ENCODE results near the gene HBD.

HBD gene

DNA sequence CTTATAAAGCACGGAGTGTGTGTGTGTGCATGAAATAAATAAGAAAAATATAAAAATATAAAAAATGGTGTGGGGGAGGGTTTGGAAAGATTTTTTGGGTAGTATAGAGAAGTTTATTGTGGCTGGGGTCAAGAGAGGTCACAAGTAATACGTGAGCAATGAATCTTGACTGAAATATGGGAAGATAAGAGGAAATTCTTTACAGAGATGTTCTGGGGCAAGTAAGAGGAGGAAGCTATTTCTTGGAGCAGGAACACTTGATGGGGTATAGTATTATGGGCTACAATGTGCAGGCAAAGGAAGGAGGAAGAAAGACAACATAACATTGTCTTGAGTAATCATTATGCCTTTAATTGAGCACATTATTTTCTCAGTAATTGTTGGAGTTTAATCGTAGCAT lies 2.1 kb downstream of the HBD start:
- no peak for DNase-seq

DNA sequence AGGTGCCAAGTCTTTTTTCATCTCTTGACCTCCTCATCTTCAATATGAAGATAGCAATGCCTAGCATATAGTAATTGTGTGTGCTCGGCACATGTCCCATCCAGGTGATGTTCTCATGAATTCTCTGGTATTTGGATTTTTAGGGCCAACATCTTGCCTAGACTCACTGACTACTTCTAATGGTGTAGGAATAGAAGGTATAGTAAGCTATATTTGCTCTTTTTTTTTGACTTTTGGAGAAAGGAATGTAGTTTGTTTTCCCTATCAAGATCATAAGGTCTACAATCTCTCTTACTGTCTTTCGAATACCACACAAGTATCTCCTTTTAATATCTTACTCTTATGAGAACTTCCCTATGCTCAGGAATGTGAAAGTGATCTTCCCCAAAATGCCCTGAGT lies 3.2 kb downstream of the HBD start:
- DNase-seq = no peak

GRCh38 chr11:5230266-5230665 lies 4.0 kb downstream of the HBD start:
- no peak for DNase-seq

GRCh38 chr11:5229796-5230195 lies 4.5 kb downstream of the HBD start:
- no peak for DNase-seq

- no peak for DNase-seq
Measured at GRCh38 chr11:5229356-5229755, 4.9 kb downstream of the HBD start.

GRCh38 chr11:5228124-5228523 lies 6.2 kb downstream of the HBD start:
- no peak for DNase-seq

DNA sequence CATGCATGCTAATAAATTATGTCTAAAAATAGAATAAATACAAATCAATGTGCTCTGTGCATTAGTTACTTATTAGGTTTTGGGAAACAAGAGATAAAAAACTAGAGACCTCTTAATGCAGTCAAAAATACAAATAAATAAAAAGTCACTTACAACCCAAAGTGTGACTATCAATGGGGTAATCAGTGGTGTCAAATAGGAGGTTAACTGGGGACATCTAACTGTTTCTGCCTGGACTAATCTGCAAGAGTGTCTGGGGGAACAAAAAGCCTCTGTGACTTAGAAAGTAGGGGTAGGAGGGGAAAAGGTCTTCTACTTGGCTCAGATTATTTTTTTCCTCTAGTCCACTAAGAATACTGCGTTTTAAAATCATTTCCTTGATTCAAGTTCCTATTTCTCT lies 6.6 kb downstream of the HBD start:
- no peak for DNase-seq

DNA sequence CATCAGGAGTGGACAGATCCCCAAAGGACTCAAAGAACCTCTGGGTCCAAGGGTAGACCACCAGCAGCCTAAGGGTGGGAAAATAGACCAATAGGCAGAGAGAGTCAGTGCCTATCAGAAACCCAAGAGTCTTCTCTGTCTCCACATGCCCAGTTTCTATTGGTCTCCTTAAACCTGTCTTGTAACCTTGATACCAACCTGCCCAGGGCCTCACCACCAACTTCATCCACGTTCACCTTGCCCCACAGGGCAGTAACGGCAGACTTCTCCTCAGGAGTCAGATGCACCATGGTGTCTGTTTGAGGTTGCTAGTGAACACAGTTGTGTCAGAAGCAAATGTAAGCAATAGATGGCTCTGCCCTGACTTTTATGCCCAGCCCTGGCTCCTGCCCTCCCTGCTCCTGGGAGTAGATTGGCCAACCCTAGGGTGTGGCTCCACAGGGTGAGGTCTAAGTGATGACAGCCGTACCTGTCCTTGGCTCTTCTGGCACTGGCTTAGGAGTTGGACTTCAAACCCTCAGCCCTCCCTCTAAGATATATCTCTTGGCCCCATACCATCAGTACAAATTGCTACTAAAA lies 7.5 kb downstream of the HBD start, which contains the start of gene HBB:
Gene HBB (minus strand): TSS at position 340 of the 579 bp plus-strand sequence. CDS start 50 bp downstream, at position 290.
- DNase-seq = no peak

GRCh38 chr11:5225480-5225871 lies 8.8 kb downstream of the HBD start:
- DNase-seq = no peak

DNA sequence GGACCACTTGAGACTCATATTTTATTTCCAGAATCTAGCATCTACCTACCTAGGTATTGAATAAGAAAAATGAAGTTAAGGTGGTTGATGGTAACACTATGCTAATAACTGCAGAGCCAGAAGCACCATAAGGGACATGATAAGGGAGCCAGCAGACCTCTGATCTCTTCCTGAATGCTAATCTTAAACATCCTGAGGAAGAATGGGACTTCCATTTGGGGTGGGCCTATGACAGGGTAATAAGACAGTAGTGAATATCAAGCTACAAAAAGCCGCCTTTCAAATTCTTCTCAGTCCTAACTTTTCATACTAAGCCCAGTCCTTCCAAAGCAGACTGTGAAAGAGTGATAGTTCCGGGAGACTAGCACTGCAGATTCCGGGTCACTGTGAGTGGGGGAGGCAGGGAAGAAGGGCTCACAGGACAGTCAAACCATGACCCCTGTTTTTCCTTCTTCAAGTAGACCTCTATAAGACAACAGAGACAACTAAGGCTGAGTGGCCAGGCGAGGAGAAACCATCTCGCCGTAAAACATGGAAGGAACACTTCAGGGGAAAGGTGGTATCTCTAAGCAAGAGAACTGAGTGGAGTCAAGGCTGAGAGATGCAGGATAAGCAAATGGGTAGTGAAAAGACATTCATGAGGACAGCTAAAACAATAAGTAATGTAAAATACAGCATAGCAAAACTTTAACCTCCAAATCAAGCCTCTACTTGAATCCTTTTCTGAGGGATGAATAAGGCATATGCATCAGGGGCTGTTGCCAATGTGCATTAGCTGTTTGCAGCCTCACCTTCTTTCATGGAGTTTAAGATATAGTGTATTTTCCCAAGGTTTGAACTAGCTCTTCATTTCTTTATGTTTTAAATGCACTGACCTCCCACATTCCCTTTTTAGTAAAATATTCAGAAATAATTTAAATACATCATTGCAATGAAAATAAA lies 9.5 kb downstream of the HBD start:
- no peak for DNase-seq

- no peak for DNase-seq
Measured at GRCh38 chr11:5223686-5224085, 10.6 kb downstream of the HBD start.

DNA sequence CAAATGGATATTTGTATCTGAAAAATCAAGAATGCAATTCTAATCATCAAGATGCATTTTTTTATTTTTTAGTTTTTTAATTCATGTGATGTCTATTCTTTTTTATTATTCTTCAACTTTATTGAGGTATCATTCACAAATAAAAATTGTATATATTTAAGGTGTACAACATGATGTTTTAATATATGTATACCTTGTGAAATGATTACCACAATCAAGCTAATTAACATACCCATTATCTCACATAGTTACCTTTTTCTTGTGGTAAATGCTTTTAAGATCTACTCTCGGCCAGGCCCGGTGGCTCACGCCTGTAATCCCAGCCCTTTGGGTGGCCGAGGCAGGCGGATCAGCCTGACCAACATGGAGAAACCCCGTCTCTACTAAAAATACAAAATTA lies 11.1 kb downstream of the HBD start:
- DNase-seq = no peak

- DNase-seq = no peak
Measured at GRCh38 chr11:5210376-5210885, 23.9 kb downstream of the HBD start.

GRCh38 chr11:5204787-5205186 lies 29.5 kb downstream of the HBD start:
- no peak for DNase-seq

- DNase-seq = no peak
Measured at GRCh38 chr11:5203366-5203765, 30.9 kb downstream of the HBD start.

DNA sequence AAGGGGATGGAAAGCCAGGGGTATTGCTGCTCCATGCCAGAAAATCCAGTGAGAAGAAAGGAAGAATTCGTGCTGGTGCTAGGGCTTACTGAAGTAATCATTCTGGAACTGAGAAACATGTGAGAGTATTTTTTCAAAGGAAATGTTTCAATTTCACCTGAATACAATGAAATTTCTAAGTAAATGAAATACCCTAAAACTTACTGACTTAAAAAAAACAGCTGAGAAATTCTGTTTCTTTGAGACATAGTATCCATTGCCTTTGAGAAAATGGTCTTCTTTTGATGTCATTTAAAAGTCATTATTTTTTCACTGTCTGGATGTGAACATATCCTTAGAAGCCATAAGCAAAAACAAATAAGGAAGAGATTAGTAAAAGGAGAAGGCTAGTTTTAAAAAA lies 33.7 kb downstream of the HBD start, which contains the start of gene OR51V1:
Gene OR51V1 (minus strand): TSS at position 101 of the 400 bp plus-strand sequence. CDS start 0 bp downstream, at position 101.
- DNase-seq = no peak

DNA sequence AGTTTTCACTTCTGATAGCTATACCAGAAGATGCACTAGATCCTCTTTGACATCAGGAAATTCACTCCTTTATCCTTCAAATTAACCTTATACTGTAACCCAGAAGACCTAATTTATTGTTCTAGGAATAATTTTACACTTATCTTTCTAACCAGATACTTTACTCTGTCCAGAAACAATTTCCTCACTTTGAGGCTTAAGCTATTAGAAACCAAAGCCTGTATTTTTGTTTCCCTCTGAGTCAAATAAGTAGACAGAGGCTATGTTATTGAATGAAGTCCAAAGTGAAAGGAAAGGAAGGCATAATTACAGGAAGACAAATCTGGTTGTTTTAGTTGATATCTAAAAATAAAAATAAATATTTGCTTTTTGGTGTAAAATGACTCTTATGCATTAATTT lies 36.0 kb downstream of the HBD start:
- DNase-seq = no peak

GRCh38 chr11:5197536-5197935 lies 36.7 kb downstream of the HBD start:
- DNase-seq = no peak

GRCh38 chr11:5196731-5197130 lies 37.6 kb downstream of the HBD start:
- no peak for DNase-seq

GRCh38 chr11:5196067-5196466 lies 38.2 kb downstream of the HBD start:
- DNase-seq = no peak

DNA sequence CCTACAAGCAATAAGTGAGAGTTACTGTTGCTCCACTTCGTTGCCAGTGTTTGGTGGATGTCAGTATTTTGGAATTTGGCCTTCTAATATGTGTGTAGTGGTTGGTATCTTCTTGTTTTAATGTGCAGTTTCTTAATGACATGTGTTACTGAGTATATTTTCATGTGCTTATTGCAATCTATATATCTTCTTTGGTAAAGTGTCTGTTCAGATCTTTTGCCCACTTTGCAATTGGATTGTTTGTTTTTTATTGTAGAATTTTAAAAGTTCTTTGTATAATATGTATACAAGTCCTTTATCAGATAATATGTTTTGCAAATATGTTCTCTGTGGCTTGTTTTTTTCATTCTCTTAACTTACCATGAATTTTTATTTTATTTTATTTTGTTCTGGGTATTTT lies 41.5 kb downstream of the HBD start:
- DNase-seq = no peak

GRCh38 chr11:5188201-5188600 lies 46.1 kb downstream of the HBD start:
- DNase-seq = no peak
